Germinal center (tissue), 1 donor: ENCODE data around the gene PARD6A.

ENCODE experiments used
- DNase-seq: peaks from one replicate; pipeline ENCODE4 v3.0.0; 2012; ENCODE audit warnings: mixed read lengths, low spot score

Gene PARD6A, protein sequence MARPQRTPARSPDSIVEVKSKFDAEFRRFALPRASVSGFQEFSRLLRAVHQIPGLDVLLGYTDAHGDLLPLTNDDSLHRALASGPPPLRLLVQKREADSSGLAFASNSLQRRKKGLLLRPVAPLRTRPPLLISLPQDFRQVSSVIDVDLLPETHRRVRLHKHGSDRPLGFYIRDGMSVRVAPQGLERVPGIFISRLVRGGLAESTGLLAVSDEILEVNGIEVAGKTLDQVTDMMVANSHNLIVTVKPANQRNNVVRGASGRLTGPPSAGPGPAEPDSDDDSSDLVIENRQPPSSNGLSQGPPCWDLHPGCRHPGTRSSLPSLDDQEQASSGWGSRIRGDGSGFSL

DNA sequence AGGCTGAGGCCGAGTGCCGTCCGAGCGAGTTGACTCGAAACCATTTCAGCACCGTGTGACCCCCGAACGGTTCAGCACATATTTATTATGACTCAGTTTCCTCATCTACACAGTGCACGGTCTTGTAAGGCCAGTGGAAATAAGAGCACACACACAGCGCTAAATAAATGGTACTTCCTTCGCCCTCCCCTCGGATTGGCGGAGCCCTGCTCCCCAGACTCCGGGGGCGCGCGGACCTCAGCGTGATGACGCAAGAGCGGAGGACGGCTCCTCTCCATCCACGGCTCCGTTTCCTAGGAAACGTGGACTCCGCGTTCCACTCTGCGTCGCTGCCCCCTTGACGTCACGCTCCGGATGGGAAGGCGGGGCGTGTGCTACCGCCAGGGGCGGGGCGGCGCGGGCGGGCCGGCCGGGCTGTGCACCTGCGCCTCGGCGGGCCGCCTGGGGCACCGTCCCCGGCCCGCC is at the start of gene PARD6A:
Gene PARD6A (plus strand): TSS at position 397 of the 465 bp plus-strand sequence. CDS start 79 bp downstream, outside the sequence.
- DNase-seq: peak; percentile 99

- no peak for DNase-seq
Observed at GRCh38 chr16:67613808-67614207, 47.0 kb upstream of the PARD6A start.

GRCh38 chr16:67628216-67628615 is 32.5 kb upstream of the PARD6A start:
- DNase-seq: no peak

DNA sequence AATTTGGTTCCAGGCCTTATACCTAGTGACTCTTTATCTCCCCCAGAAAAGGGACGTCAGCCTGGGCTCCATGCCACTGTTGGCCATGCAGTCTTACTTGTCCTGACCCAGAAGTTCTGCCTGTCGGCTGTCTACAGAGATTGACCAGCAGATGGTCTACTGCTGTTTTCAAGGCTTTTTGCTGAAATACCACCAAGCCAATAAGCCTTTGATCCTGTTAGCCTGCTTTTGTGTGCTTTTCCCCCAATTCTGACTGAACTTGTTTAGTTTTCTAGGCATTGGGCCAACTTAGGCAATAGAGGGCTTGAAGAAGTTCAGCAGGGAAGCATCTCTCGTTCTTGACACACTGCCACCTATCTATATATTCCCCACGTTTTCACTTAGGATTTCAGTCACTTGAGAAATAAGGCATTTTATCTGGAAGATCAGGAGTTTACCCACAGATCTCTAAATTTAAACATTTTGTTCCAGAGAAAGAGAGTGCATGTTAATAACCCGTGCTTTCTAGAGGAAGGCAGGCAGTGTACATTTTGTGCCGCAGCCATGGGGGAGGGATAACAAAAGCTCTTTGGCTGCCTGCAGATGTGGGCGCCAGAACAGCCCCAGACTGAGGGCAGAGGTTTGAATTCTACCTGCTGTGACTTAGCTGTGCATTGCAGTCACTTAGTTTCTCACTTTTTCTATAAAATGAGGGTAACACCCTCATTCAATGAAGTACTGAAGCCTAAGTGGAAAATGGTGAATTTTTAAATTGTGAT is 28.2 kb upstream of the PARD6A start:
- DNase-seq: no peak

- no peak for DNase-seq
Observed at GRCh38 chr16:67636713-67637112, 24.0 kb upstream of the PARD6A start.

DNA sequence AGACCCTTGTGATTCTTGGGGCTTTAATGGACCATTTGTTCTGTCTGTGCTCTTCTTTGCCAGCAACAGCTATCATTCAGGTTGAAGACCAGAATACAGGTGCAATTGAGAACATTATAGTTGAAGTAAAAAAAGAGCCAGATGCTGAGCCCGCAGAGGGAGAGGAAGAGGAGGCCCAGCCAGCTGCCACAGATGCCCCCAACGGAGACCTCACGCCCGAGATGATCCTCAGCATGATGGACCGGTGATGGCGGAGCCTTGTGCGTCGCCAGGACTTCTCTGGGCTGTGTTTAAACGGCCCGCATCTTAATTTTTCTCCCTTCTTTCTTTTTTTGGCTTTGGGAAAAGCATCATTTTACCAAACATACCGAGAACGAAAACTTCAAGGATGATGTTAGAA is 23.1 kb upstream of the PARD6A start:
- DNase-seq: no peak

- DNase-seq: no peak
Observed at GRCh38 chr16:67641779-67642708, 18.7 kb upstream of the PARD6A start.

GRCh38 chr16:67644038-67644437 is 16.7 kb upstream of the PARD6A start:
- DNase-seq: no peak

DNA sequence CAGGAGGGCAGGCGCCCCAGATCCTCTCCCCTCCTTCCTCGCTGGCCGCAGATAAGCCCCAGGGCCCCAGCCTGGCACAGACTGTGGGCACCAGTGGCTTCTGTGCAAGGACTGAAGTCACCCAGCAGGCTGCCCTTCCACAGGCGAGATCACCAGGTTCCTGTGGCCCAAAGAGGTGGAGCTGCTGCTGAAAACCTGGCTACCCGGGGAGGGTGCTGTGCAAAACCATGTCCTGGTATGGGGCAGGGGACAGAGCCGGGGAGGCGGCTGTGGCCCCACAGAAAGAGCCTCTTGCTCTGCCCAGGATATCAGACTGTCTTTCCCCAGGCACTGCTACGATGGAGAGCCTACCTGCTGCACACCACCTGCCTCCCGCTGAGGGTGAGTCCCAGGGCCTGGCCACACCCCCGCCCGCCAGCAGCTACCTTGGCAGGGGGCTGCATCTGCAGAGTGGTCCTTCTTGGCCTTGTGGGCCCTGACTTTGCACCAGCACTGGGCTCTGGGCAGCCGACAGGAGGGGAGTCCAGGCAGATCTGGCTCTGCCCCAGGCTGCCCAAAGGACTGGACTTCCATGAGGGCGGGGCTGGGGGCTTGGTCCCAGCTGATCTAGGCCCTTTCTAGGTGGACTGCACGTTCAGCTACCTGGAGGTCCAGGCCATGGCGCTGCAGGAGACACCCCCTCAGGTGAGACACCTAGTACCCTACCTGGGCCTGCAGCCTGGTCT is 15.2 kb upstream of the PARD6A start:
- no peak for DNase-seq

DNA sequence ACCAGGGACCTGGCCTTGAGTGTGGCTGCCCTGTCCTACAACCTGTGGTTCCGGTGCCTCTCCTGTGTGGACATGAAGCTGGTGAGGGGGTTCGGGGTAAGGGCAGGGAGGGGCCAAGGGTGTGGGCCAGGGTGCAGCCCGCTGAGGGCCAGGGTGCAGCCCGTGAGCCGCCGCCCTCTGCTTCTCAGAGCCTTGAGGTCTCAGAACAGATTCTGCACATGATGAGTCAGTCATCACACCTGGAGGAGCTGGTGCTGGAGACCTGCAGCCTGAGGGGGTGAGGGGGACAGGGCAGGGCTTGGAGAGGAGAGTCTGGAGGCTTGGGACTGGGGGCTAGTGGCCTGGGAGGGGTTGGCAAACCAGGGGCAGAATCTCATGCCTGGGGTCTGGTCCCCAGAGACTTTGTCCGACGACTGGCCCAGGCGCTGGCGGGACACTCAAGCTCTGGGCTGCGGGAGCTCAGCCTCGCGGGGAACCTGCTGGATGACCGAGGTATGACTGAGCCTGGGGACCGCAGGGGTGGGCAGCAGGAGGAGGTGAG is 13.6 kb upstream of the PARD6A start:
- no peak for DNase-seq

DNA sequence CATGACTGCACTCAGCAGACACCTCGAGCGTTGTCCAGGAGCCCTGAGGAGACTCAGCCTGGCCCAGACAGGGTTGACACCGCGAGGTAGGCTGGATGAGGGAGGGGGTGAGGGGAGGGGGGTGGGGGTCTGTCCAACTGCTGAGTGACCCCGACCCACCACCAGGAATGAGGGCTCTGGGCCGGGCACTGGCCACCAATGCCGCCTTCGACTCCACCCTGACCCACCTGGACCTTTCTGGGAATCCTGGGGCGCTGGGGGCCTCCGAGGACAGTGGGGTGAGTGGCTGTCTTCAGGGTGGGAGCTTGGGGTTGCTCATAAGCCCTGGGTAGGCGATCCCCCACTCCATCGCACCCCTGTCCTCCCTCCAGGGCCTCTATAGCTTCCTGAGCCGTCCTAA is 13.1 kb upstream of the PARD6A start:
- no peak for DNase-seq

DNA sequence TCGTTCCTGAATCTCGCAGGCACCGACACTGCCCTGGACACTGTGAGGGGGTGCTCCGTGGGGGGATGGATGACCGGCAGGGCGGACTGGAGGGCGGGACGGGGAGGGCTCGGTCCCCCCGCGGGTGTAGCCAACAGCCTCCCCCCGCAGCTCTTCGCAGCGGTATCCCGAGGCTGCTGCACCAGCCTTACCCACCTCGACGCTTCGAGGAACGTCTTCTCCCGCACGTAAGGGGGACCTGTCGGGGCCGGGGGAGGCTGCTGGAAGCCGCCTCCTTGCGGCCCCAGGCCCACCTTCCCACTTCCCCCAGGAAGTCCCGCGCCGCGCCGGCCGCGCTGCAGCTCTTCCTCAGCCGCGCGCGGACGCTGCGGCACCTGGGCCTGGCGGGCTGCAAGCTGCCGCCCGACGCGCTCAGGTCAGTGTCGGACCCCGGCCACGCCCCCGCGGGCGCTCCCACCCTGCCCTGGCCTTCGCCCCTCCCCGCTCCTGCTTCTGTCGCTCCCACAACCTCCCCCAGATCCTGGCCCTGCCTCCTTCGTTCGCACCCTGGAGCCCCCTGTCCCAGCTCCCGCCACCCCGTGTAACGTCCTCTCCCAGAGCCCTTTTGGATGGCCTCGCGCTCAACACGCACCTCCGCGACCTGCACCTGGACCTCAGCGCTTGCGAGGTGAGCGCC is 12.5 kb upstream of the PARD6A start:
- no peak for DNase-seq

DNA sequence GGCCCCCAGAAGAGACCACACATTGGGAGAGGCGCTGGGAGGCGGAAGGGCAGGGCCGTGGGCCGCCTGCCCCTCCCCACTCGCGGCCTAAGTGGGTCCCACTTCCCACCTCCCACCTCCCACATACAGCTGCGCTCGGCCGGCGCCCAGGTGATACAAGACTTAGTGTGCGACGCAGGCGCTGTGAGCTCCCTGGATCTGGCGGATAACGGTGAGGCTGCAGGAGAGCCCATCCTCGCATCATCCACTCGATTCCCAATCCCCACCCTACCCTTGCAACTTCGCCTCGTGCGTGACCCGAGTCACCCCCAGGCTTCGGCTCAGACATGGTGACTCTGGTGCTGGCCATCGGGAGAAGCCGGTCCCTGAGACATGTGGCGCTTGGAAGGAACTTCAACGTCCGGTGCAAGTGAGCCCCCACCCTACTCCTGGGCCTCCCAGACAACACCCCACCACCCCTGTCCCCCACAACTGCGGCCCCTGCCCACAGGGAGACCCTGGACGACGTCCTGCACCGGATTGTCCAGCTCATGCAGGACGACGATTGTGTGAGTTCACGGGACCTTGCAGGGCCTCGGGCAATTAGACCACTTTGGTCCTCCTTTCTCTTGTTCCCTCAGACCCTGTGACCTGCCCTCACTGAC is 11.9 kb upstream of the PARD6A start:
- DNase-seq: no peak

DNA sequence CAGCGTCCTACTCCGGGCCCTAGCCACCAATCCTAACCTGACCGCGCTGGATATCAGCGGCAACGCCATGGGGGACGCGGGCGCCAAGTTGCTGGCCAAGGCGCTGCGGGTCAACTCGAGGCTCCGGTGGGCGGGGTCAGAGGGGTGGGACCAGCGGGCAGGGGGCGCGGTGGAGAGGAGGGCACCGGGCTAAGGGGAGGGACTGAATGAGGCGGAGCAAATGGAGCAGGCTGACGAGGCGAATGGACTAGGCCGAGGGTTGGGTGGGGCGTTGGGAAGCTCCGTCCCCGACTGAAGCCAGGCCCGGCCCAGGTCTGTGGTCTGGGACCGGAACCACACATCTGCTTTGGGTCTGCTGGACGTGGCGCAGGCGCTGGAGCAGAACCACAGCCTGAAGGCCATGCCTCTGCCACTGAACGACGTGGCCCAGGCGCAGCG is 11.2 kb upstream of the PARD6A start:
- DNase-seq: no peak

GRCh38 chr16:67650023-67650422 is 10.7 kb upstream of the PARD6A start:
- DNase-seq: no peak

DNA sequence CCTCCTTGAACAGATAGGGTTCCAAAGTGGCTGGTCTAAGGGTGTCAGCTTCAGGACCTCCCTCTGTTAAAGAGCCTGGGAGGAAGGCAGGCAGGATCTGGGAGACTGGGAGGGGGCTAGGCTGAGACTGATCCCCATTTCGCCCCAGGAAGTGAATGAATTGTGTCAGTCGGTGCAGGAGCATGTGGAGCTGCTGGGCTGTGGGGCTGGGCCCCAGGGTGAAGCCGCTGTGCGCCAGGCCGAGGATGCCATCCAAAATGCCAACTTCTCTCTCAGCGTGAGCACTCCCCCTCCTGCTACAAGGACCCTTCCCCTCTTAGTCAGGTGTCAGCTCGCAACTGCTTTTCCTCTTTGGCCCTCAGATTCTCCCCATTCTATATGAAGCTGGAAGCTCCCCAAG is 9.7 kb upstream of the PARD6A start:
- no peak for DNase-seq

GRCh38 chr16:67651847-67652246 is 8.9 kb upstream of the PARD6A start:
- DNase-seq: no peak

GRCh38 chr16:67652578-67653127 is 8.1 kb upstream of the PARD6A start:
- no peak for DNase-seq

GRCh38 chr16:67653128-67653788 is 7.5 kb upstream of the PARD6A start:
- no peak for DNase-seq
